Measurements from ENCODE around the gene PBLD. TPM values are rescaled to one million over a fixed set of nuclear protein-coding genes. Genes with fewer than 3 reads are reported as not detected.

PBLD gene
- total RNA-seq, 1 experiment from 2014 or later: 3.5 TPM

GRCh38 chr10:68367121-68367520 lies 34.4 kb upstream of the PBLD start:
- H3K27ac ChIP-seq (ENCODE audit: insufficient read length, low read depth, low read length): no peak overlapping the region
- H3K4me3 Mint-ChIP-seq: no peak overlapping the region
- H3K23ac ChIP-seq (ENCODE audit: insufficient read length, low read depth, low read length): no peak overlapping the region
- H3K4ac ChIP-seq (ENCODE audit: low read depth, low read length): no peak overlapping the region
- no peak overlapping the region for H2BK20ac ChIP-seq (ENCODE audit: low read depth, low read length, poor library complexity, severe bottlenecking)
- no peaks in the 10 kb centered on the region for H3K79me1 ChIP-seq (ENCODE audit: insufficient read depth, low read depth, low read length, poor library complexity, severe bottlenecking)
- H3K27me3 ChIP-seq (ENCODE audit: insufficient read depth, low read length): no peaks in the 10 kb centered on the region
- H3K4me1 ChIP-seq (ENCODE audit: insufficient read depth, low read length): no peaks in the 10 kb centered on the region
- H3K56ac ChIP-seq (ENCODE audit: insufficient read length, low read depth, low read length): no peak overlapping the region
- no peak overlapping the region for H2BK120ac ChIP-seq (ENCODE audit: low read depth, low read length, poor library complexity, severe bottlenecking)
- no peak overlapping the region for H3K27ac Mint-ChIP-seq
- H3K36me3 Mint-ChIP-seq (ENCODE audit: insufficient read depth in 1 of 3, low read depth in 3 of 3): peaks cover 13 to 46% (median 35%) of the 10 kb centered on the region in 3 experiments
- no peak overlapping the region for H3K18ac ChIP-seq (ENCODE audit: insufficient read length, low read depth, low read length)
- H2AFZ ChIP-seq (ENCODE audit: low read length): no peak overlapping the region
- WGBS (ENCODE audit: extremely low coverage, insufficient read length, low lambda C conversion rate): no CpG with 5 or more reads among the region's 2 CpGs
- H4K91ac ChIP-seq (ENCODE audit: insufficient read length, low read depth, low read length): no peak overlapping the region
- no peak for TF ChIP-seq CTCF (conservative IDR thresholded peaks at IDR 0.05)
- no peak overlapping the region for H2AK5ac ChIP-seq (ENCODE audit: insufficient read length, low read length)
- H3K79me2 ChIP-seq (ENCODE audit: insufficient read depth, low read length): no peaks in the 10 kb centered on the region
- no peaks in the 10 kb centered on the region for H3K23me2 ChIP-seq (ENCODE audit: insufficient read length, low read depth, low read length, poor library complexity, severe bottlenecking)
- H3K4me2 ChIP-seq (ENCODE audit: insufficient read depth, insufficient read length, low read length): no peak overlapping the region
- no peaks in the 10 kb centered on the region for H3K27me3 Mint-ChIP-seq (ENCODE audit: low read depth)
- H3K14ac ChIP-seq (ENCODE audit: insufficient read depth, low read length): no peak overlapping the region
- no peaks in the 10 kb centered on the region for H4K20me1 ChIP-seq (ENCODE audit: control insufficient read depth, insufficient read depth, insufficient read length)
- H4K8ac ChIP-seq (replicated peaks; ENCODE audit: insufficient read length, low read depth, low read length): no peak overlapping the region
- H3T11ph ChIP-seq (ENCODE audit: low read length): no peak overlapping the region
- H3K9me3 Mint-ChIP-seq: peaks cover 4 to 10% of the 10 kb centered on the region in 2 experiments; a peak in 4 of 5 replicates
- no peaks in the 10 kb centered on the region for H3K4me1 Mint-ChIP-seq
- no peaks in the 10 kb centered on the region for H3K9me3 ChIP-seq (ENCODE audit: control insufficient read depth, low read depth, low read length)
- H2BK5ac ChIP-seq (ENCODE audit: insufficient read length, low read length): no peak overlapping the region
- H4K5ac ChIP-seq (ENCODE audit: insufficient read length, low read depth, low read length): no peak overlapping the region
- no peak overlapping the region for H2BK15ac ChIP-seq (ENCODE audit: low read depth, low read length)
- no peak overlapping the region for H2BK12ac ChIP-seq (ENCODE audit: insufficient read length, low read depth, low read length)
- no peak overlapping the region for H3K9ac ChIP-seq (ENCODE audit: extremely low read depth, insufficient read length, low read length)
- no peak for DNase-seq
